CD14-positive monocyte (primary cell): Measurements from ENCODE around the gene METTL25B. TPM values are rescaled to one million over a fixed set of nuclear protein-coding genes. Genes with fewer than 3 reads are reported as not detected.

ENCODE experiments used
- DNase-seq, 3 donors: peaks; one replicate each; pipeline ENCODE4 v3.0.0-alpha.2; 2011 to 2022
- H2AFZ ChIP-seq: 2 replicates; pipeline ENCODE4 v1.6.0; 2012; ENCODE audit warnings: mild to moderate bottlenecking, low read depth, low read length, inconsistent platforms; ENCODE audit not compliant: insufficient read depth, poor library complexity, severe bottlenecking
- H3K27ac ChIP-seq, 2 donors: 1 replicate in 1 of 2; 2 replicates in 1 of 2; pipeline ENCODE4 v1.5.1; 2012 to 2013; ENCODE audit warnings: low read length in 2 of 2, control low read depth in 1 of 2, inconsistent platforms in 1 of 2, low read depth in 1 of 2, mild to moderate bottlenecking in 1 of 2
- H3K27me3 ChIP-seq, 2 donors: one replicate each; pipeline versions ENCODE4 v1.6.0 to v1.6.1; 2011 to 2013; ENCODE audit warnings: low read length in 2 of 2; ENCODE audit not compliant: control insufficient read depth in 2 of 2, insufficient read depth in 2 of 2
- H3K36me3 ChIP-seq, 2 donors: replicated peaks in 1 of 2; 1 replicate in 1 of 2; 2 replicates in 1 of 2; pipeline versions ENCODE4 v1.5.1 to v1.6.1; 2012 to 2013; ENCODE audit warnings: low read length in 2 of 2, control low read depth in 1 of 2, inconsistent platforms in 1 of 2, mild to moderate bottlenecking in 1 of 2; ENCODE audit not compliant: insufficient read depth in 2 of 2, control insufficient read depth in 1 of 2
- H3K4me1 ChIP-seq, 2 donors: 1 replicate in 1 of 2; 2 replicates in 1 of 2; pipeline versions ENCODE4 v1.5.1 to v1.6.1; 2012 to 2013; ENCODE audit warnings: low read length in 2 of 2, control low read depth in 1 of 2, inconsistent platforms in 1 of 2, mild to moderate bottlenecking in 1 of 2, moderate library complexity in 1 of 2; ENCODE audit not compliant: insufficient read depth in 2 of 2, control insufficient read depth in 1 of 2
- H3K4me2 ChIP-seq: replicated peaks from 2 replicates; pipeline ENCODE3; 2012; ENCODE audit warnings: low read length, moderate library complexity, mild to moderate bottlenecking; ENCODE audit not compliant: poor library complexity, severe bottlenecking; ENCODE audit errors: extremely low read depth
- H3K4me3 ChIP-seq, 3 experiments: fragments of 200-600 bp in 1 of 3; sonication (generic) in 1 of 3; replicated peaks in 1 of 3; 1 replicate in 2 of 3; 2 replicates in 1 of 3; pipeline ENCODE4 v1.5.1; 2011 to 2013; ENCODE audit warnings: low read length in 3 of 3, mild to moderate bottlenecking in 3 of 3, control low read depth in 2 of 3, low read depth in 2 of 3, inconsistent platforms in 1 of 3, moderate library complexity in 1 of 3
- H3K79me2 ChIP-seq: 2 replicates; pipeline ENCODE4 v1.6.0; 2012; ENCODE audit warnings: mild to moderate bottlenecking, control low read depth, inconsistent platforms, low read length, moderate library complexity; ENCODE audit not compliant: insufficient read depth
- H3K9ac ChIP-seq: 2 replicates; pipeline ENCODE4 v1.6.0; 2017; ENCODE audit warnings: low read length, mild to moderate bottlenecking; ENCODE audit not compliant: insufficient read depth, poor library complexity, severe bottlenecking
- H3K9me3 ChIP-seq, 2 donors: replicated peaks in 1 of 2; 1 replicate in 1 of 2; 2 replicates in 1 of 2; pipeline versions ENCODE4 v1.5.1 to v1.6.1; 2012 to 2013; ENCODE audit warnings: low read length in 2 of 2, control low read depth in 1 of 2; ENCODE audit not compliant: control insufficient read depth in 1 of 2, insufficient read depth in 1 of 2
- H4K20me1 ChIP-seq: 2 replicates; pipeline ENCODE4 v1.6.0; 2012; ENCODE audit warnings: mild to moderate bottlenecking, low read length, control low read depth, moderate library complexity; ENCODE audit not compliant: insufficient read depth
- H3K27ac Mint-ChIP-seq, 7 donors: one replicate each; pipeline ENCODE4 v1.8.0; 2020; ENCODE audit warnings: mild to moderate bottlenecking in 7 of 7, mixed read lengths in 7 of 7, moderate library complexity in 6 of 7, inconsistent platforms in 2 of 7
- H3K27me3 Mint-ChIP-seq, 3 donors: one replicate each; pipeline ENCODE4 v1.8.0; 2021 to 2022; ENCODE audit warnings: low read depth in 3 of 3, mild to moderate bottlenecking in 3 of 3, mixed read lengths in 3 of 3, moderate library complexity in 3 of 3, inconsistent platforms in 1 of 3
- H3K36me3 Mint-ChIP-seq, 2 donors: one replicate each; pipeline ENCODE4 v1.8.0; 2020; ENCODE audit warnings: mixed read lengths in 2 of 2, inconsistent platforms in 1 of 2, mild to moderate bottlenecking in 1 of 2
- H3K4me1 Mint-ChIP-seq: one replicate; pipeline ENCODE4 v1.8.0; 2020; ENCODE audit warnings: mild to moderate bottlenecking, mixed read lengths
- H3K4me3 Mint-ChIP-seq, 2 donors: one replicate each; pipeline ENCODE4 v1.8.0; 2020; ENCODE audit warnings: mild to moderate bottlenecking in 2 of 2, mixed read lengths in 2 of 2, moderate library complexity in 1 of 2
- H3K9me3 Mint-ChIP-seq, 7 donors: one replicate each; pipeline ENCODE4 v1.8.0; 2020 to 2022; ENCODE audit warnings: mixed read lengths in 7 of 7, mild to moderate bottlenecking in 6 of 7, moderate library complexity in 6 of 7, inconsistent platforms in 2 of 7
- WGBS: methylation state at CpG from one replicate; pipeline ENCODE4 v1.1.5; 2013; ENCODE audit warnings: missing lambda C conversion rate; ENCODE audit not compliant: insufficient coverage; 5-methylcytosine and 5-hydroxymethylcytosine counted together
- intact Hi-C, 2 donors: fragments of 100-400 bp; cut with micrococcal nuclease; formaldehyde crosslinking; loops; one replicate each; pipeline versions ENCODE4 v1.15.0 to v1.15.1; 2023
- polyA plus RNA-seq, 3 donors: library from polyadenylated mRNA; depleted of rRNA in 1 of 3; unstranded in 2 of 3; stranded (reverse) in 1 of 3; fragments of 300-500 nt in 2 of 3; fragments of >200 nt in 1 of 3; fragmentation: Illumina TruSeq in 2 of 3; gene quantifications; 1 replicate in 2 of 3; 2 replicates in 1 of 3; pipeline ENCODE4 v1.2.3, GENCODE V29; 2012 to 2021
- TF ChIP-seq, protein P1 (sequence below): fragments of 200-600 bp; IDR thresholded peaks from one replicate; pipeline ENCODE4 v1.8.0; 2022; ENCODE audit warnings: antibody characterized with exemption, mild to moderate bottlenecking

The METTL25B gene
- polyA plus RNA-seq, 3 donors = 4.6 to 49.3 (median 4.8) TPM

DNA sequence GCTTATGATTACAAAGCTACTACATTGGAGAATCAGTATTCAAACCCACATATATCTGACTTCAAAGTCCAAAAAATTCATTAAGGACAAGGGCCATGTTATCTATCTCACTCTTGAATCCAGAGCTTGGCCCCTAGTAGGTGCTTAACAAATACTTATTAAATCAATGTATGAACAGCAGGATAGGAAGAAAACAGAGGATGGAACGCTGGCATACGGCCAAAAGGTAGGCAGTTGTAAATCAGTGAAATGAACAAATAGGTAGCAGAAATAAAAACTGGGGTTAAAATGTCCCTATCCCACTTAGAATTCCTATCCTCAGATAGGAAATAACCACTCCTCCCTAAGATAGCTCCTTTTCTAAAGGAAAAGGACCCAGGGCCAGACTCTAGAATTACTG is 10.6 kb downstream of the METTL25B start:
- Histone ChIP-seq H3K27ac (no peak overlapping the region), H3K4me1 (peaks cover 13 to 18% of the 10 kb centered on the region in 2 donors), H3K4me3 (no peak overlapping the region), H2AFZ (no peak overlapping the region), H3K27me3 (no peaks in the 10 kb centered on the region), H3K79me2 (peaks cover 15% of the 10 kb centered on the region), H4K20me1 (no peaks in the 10 kb centered on the region), H3K36me3 (peaks cover 37 to 62% of the 10 kb centered on the region in 2 donors), H3K9me3 (no peaks in the 10 kb centered on the region), H3K4me2 (no peak overlapping the region), H3K9ac (no peak overlapping the region)
- H3K27me3 Mint-ChIP-seq = peaks cover 0 to 1% (median 0%) of the 10 kb centered on the region in 3 donors
- H3K27ac Mint-ChIP-seq = no peak overlapping the region
- TF ChIP-seq, protein P1, sequence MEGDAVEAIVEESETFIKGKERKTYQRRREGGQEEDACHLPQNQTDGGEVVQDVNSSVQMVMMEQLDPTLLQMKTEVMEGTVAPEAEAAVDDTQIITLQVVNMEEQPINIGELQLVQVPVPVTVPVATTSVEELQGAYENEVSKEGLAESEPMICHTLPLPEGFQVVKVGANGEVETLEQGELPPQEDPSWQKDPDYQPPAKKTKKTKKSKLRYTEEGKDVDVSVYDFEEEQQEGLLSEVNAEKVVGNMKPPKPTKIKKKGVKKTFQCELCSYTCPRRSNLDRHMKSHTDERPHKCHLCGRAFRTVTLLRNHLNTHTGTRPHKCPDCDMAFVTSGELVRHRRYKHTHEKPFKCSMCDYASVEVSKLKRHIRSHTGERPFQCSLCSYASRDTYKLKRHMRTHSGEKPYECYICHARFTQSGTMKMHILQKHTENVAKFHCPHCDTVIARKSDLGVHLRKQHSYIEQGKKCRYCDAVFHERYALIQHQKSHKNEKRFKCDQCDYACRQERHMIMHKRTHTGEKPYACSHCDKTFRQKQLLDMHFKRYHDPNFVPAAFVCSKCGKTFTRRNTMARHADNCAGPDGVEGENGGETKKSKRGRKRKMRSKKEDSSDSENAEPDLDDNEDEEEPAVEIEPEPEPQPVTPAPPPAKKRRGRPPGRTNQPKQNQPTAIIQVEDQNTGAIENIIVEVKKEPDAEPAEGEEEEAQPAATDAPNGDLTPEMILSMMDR = no peak
- no peak for DNase-seq
- H3K4me3 Mint-ChIP-seq = no peak overlapping the region
- intact Hi-C loops = no loop called here
- H3K4me1 Mint-ChIP-seq = peaks cover 16% of the 10 kb centered on the region
- WGBS = no CpG with 5 or more reads among the region's 2 CpGs
- peaks cover 0 to 2% (median 0%) of the 10 kb centered on the region in 7 donors for H3K9me3 Mint-ChIP-seq
- H3K36me3 Mint-ChIP-seq = peaks cover 34 to 56% of the 10 kb centered on the region in 2 donors

DNA sequence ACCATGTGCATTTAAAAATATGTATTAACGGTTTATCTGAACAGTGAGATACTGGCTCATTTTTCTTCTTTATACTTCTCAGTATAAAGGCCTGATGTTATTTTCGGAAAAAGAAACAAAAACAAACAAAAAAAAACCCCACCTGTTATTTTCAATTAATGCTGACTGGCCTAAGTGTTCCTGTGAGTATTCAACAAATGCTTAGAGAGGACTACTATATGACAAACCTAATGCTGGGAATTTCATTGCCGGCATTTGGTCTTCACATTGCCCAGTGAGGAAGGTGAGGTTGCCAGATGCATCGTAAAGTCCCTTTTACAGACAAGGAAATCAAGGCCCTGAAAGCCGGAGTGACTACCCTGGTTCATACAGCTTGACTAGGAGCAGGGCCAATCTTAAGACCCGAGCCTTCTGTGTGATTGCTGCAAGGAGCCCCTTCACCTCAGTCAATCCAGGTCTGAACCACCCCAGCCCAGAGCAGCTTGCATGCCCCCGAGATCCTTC is 12.0 kb downstream of the METTL25B start:
- intact Hi-C loops = loop anchor here in 1 of 2 donors (1.0 kb wide), 1 partner anchor 11 kb away; the partner anchor contains the start of gene HDGF
- Histone ChIP-seq H3K4me3 (peak overlapping the region; percentile 44 to 93 (median 64)), H3K36me3 (peaks cover 43 to 64% of the 10 kb centered on the region in 2 donors), H4K20me1 (peaks cover 6% of the 10 kb centered on the region), H3K4me1 (peaks cover 15 to 25% of the 10 kb centered on the region in 2 donors), H3K9me3 (no peaks in the 10 kb centered on the region), H3K4me2 (peak overlapping the region; percentile 89), H3K79me2 (peaks cover 29% of the 10 kb centered on the region), H3K27ac (peak overlapping the region; percentile 25 to 75), H3K9ac (peak overlapping the region; percentile 72), H2AFZ (peak overlapping the region; percentile 97), H3K27me3 (no peaks in the 10 kb centered on the region)
- Mint-ChIP-seq H3K27me3 (peaks cover 0 to 2% (median 1%) of the 10 kb centered on the region in 3 donors), H3K4me1 (peaks cover 19% of the 10 kb centered on the region), H3K36me3 (peaks cover 38 to 63% of the 10 kb centered on the region in 2 donors), H3K4me3 (peak overlapping the region; percentile 95 to 97), H3K9me3 (peaks cover 0 to 2% (median 0%) of the 10 kb centered on the region in 7 donors), H3K27ac (peak overlapping the region; percentile 73 to 97 (median 89))
- 19% methylated on average over 5 of the region's 7 CpGs for WGBS
- TF ChIP-seq, protein P1 = no peak
- DNase-seq = peak in 1 of 3 donors; percentile 27
